Epithelial cell of proximal tubule (primary cell): ENCODE measurements around the gene NBDY. TPM values are rescaled to one million over a fixed set of nuclear protein-coding genes. Genes with fewer than 3 reads are reported as not detected.
"Not testable (repeated sequence)": the region's sequence is repeated elsewhere in the genome, so short reads cannot be mapped to it uniquely, and the experiment has no call there.

Experiments
- DNase-seq: peaks from one replicate; pipeline ENCODE4 v3.0.0-alpha.2; 2011; ENCODE audit warnings: low read depth
- H3K4me3 ChIP-seq: 2 replicates; pipeline ENCODE4 v1.5.1; 2011; ENCODE audit warnings: low read depth, mild to moderate bottlenecking, low read length
- total RNA-seq: library from RNA; depleted of rRNA; stranded (reverse); fragments of >200 nt; gene quantifications from 2 replicates; pipeline ENCODE4 v1.2.3, GENCODE V29; 2015
- TF ChIP-seq, protein P1 (sequence below): conservative IDR thresholded peaks from 2 replicates; pipeline ENCODE4 v1.5.1; 2012; ENCODE audit warnings: low read depth, mild to moderate bottlenecking, low read length

The NBDY gene
- total RNA-seq, 1 donor from 2014 or later = 14.9 TPM

DNA sequence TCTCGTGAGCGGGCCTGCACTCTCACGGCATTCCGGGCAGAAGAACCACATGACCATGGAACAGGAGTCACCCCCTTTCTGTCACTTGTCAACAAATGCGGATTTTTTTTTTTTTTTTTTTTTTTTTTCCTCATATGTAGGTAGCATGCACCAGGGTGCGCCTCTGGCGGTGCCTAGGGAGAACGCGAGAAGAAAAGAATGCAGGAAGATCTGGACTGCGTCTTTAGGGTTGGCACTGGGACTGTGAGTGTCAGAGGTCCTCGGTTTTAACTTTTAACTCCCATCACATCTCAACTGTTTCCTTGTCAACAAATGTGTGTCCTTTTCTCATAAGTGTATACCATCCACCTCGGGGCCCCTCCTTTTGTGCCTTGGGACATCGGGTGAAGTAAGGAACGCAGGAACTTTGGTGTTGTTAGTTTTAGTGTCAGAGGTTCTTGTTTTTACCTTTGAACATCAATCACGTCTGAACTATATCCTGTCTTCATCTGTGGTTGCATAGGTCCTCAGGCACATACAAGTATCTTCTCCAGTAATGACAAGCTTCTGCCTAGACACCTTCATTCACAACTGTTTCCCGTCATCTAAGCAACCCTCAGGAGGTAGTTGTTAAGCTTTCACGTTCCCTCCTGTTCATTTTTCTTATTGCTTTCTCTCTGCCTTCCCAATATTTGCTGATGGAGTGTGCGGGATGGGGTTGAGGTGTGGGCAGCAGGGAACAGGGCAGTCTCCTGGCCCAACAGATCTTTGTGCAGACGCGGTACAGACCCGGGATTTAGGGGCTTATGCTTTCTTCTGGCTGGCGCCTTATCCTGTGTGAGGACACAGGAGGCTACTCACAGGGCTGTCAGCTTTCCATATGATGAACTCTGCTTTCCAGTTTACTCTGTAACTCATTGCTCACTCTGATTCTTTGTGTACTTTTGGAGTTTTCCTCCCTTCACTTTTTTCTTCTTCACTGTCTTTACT, 51.9 kb downstream of the NBDY start:
- not testable (repeated sequence) for DNase-seq, H3K4me3 ChIP-seq

DNA sequence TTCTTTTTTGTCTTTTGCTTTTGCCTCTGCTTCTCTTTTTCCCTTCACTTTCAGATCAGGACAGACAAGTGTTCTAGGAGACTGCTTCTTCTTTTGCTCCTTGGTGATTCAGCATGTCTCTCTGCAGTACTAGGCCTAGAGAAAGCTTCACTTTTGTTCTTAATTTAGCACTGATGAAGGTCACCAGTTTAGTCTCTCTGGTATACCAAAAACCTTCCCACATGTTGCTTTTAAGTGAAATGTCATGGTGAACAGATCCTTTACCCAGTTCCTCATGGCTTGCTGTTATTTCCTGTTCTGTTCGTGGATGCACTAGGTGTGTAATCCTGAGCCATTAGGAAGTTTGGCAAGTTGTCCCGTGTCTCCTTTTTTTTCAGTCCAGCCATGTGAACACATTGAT, 53.3 kb downstream of the NBDY start:
- TF ChIP-seq, protein P1, sequence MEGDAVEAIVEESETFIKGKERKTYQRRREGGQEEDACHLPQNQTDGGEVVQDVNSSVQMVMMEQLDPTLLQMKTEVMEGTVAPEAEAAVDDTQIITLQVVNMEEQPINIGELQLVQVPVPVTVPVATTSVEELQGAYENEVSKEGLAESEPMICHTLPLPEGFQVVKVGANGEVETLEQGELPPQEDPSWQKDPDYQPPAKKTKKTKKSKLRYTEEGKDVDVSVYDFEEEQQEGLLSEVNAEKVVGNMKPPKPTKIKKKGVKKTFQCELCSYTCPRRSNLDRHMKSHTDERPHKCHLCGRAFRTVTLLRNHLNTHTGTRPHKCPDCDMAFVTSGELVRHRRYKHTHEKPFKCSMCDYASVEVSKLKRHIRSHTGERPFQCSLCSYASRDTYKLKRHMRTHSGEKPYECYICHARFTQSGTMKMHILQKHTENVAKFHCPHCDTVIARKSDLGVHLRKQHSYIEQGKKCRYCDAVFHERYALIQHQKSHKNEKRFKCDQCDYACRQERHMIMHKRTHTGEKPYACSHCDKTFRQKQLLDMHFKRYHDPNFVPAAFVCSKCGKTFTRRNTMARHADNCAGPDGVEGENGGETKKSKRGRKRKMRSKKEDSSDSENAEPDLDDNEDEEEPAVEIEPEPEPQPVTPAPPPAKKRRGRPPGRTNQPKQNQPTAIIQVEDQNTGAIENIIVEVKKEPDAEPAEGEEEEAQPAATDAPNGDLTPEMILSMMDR = no peak
- no peak overlapping the region for H3K4me3 ChIP-seq
- no peak for DNase-seq

DNA sequence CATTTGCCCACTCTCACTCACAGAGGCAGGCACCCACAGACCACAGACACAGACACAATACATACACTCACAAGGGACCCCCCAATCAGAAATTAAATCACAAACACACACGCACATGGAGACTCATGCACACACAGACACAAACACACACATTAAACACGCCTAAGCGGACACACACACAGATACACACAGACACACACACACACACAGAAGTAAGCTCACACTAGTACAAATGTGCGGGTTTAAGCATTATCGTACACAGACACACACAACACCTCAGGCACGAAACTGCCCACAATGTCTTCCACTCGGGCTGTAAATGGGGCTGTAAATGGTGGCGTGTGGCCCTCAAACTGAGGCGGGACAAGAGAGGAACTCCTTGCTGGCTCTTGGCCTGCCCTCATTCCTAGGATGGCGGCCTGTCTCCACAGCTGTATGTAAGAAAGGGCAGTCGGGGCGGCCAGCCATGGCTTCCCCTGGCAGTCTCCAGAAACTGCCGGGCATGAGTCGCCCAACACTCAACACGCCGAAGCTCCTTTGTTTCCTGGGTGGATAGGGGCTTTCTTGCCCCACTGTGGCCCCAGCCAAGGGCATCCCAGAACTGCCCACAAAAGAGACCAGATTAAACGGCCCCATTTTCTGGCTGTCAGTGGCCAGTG, 53.9 kb downstream of the NBDY start:
- H3K4me3 ChIP-seq = no peak overlapping the region
- no peak for DNase-seq
- TF ChIP-seq, protein P1 = no peak

DNA sequence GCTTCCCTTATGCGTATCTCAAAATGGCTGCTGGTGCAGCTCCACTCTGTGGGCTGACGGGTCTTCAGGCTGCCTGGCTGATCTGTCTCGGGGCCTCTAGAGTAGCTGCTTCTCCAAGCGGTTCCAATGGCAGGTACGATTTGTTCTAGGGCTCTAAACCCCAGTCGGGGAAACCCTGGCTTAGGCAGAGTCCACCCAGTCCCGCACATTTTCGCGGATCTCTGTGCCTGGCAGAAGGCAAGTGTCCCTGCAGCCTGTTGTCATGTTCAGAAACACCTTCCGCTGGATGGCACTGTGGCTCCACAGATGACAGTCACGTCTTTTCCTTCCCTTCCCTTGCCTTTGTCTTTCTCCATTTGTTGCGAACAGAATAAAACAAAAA, 54.4 kb downstream of the NBDY start:
- no peak overlapping the region for H3K4me3 ChIP-seq
- DNase-seq = no peak
- TF ChIP-seq, protein P1 = no peak

DNA sequence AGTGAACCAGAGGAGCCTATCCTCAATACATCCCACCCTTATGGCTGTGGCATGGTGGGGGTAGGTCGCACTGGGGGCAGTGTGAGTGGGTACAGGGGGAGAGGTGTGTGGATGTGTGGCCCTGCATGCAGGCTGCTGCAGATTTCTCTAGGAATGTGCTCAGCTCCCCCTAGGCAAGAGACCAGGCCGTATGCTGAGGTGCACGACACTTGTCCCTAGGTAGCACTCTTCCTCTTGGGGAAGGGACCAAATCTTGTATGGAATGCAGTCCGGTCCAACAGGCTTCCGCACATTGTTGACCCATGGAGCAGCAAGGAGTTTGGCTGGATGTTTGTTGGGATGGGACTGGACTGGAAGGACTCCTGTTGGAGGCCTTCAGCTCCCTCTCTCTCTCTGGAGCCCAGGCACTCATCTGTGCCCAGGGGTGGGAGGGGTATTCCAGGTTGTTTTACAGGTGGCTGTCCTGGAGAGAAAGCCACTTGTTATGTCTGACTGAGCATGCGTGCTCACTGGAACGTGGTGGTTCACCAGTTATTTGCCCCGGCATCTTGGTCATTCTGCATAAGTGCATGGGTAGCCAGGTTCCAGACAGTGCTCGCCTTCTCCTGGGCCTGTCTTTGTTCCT, 55.1 kb downstream of the NBDY start:
- DNase-seq = no peak
- no peak overlapping the region for H3K4me3 ChIP-seq

DNA sequence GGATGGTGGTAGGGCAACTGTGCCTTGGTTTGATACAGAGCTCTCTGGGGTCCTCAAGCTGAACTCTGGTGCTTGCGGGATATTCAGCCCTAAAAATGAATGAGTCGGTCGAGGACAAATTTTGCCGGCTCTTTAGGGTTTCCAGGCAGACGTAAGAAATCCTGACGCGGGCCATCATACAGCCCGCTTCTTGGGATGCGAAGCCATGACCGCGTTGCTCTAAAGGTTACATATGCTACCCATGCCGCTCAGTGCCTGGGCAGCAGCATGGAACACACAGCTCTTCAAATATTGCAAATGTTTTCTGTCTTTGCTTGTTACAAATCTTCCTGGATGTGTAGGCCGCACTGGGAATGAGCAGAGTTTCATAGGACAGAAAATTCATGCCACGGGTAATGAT, 55.6 kb downstream of the NBDY start:
- H3K4me3 ChIP-seq = no peak overlapping the region
- DNase-seq = no peak
- TF ChIP-seq, protein P1 = no peak

More for the DNA sequence above, 55.1 kb downstream of the NBDY start:
- TF ChIP-seq, protein P1 = no peak

DNA sequence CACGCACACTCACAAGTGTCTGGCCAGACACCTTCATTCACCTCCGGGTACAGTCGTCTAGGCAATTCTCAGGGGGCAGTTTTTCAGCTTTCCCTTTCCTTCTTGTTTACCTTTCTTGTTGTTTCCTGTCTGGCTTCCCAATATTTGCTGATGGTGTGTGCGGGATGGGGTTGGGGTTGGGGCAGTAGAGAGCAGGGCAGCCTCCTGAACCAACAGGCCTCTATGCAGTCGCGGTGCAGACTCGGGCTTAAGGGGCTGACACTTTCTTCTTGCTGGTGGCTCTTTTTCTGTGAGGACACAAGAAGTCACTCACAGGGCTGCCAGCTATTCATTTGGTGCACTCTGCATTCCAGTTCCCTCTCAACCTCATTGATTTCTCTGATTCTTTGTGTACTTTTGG, 56.4 kb downstream of the NBDY start:
- TF ChIP-seq, protein P1 = no peak
- no peak overlapping the region for H3K4me3 ChIP-seq

More for the DNA sequence above, 56.4 kb downstream of the NBDY start:
- no peak for DNase-seq
